ENCODE data around the gene AMD1.

GRCh38 chr6:110902091-110902490 is 27.5 kb downstream of the AMD1 start:
- TF ChIP-seq CTCF (conservative IDR thresholded peaks at IDR 0.05; ENCODE audit: low read depth, low read length) = no peak
- no peak for TF ChIP-seq EZH2 (IDR thresholded peaks at IDR 0.05; ENCODE audit: borderline replicate concordance, low read depth, low read length, poor library complexity, severe bottlenecking)
